GM23338 (cell line): ENCODE measurements around the gene SEMA5A. TPM values are rescaled to one million over a fixed set of nuclear protein-coding genes. Genes with fewer than 3 reads are reported as not detected.

Experiments
- ATAC-seq: fragments of 200-7000 bp; cut with Tn5 transposase; 3 replicates; pipeline ENCODE4 v1.9.1; 2020
- DNase-seq: peaks from one replicate; pipeline ENCODE4 v3.0.0-alpha.2; 2015; ENCODE audit warnings: low spot score
- H2AFZ ChIP-seq: fragments of 200-600 bp; sonication (generic); 2 replicates; pipeline ENCODE4 v1.8.0; 2016; ENCODE audit warnings: antibody characterized with exemption, mild to moderate bottlenecking, moderate library complexity
- H3F3A ChIP-seq: fragments of 200-600 bp; sonication (generic); replicated peaks from 2 replicates; pipeline ENCODE4 v1.8.0; 2017; ENCODE audit warnings: antibody characterized with exemption, mixed run types, low read depth
- H3K27ac ChIP-seq: fragments of 200-600 bp; sonication (generic); 2 replicates; pipeline ENCODE4 v1.6.1; 2016; ENCODE audit warnings: low read depth
- H3K27me3 ChIP-seq: fragments of 200-600 bp; sonication (generic); 2 replicates; pipeline ENCODE4 v1.8.0; 2016; ENCODE audit warnings: mild to moderate bottlenecking, mixed run types, moderate library complexity; ENCODE audit not compliant: insufficient read depth
- H3K36me3 ChIP-seq: fragments of 200-600 bp; sonication (generic); 2 replicates; pipeline ENCODE4 v1.8.0; 2016; ENCODE audit warnings: mild to moderate bottlenecking; ENCODE audit not compliant: insufficient read depth
- H3K4me1 ChIP-seq: fragments of 200-600 bp; sonication (generic); 2 replicates; pipeline ENCODE4 v1.8.0; 2016; ENCODE audit warnings: mild to moderate bottlenecking, moderate library complexity; ENCODE audit not compliant: insufficient read depth
- H3K4me2 ChIP-seq: fragments of 200-600 bp; sonication (generic); 2 replicates; pipeline ENCODE4 v1.7.1; 2017; ENCODE audit warnings: mixed run types
- H3K4me3 ChIP-seq: fragments of 200-600 bp; sonication (generic); 2 replicates; pipeline ENCODE4 v1.6.1; 2016; ENCODE audit warnings: mixed run types
- H3K79me2 ChIP-seq: fragments of 200-600 bp; sonication (generic); replicated peaks from 2 replicates; pipeline ENCODE4 v1.8.0; 2017; ENCODE audit warnings: mild to moderate bottlenecking; ENCODE audit not compliant: insufficient read depth
- H3K9me2 ChIP-seq: fragments of 200-600 bp; sonication (generic); 2 replicates; pipeline ENCODE4 v1.8.0; 2017; ENCODE audit not compliant: insufficient read depth
- H4K20me1 ChIP-seq: fragments of 200-600 bp; sonication (generic); replicated peaks from 2 replicates; pipeline ENCODE4 v1.8.0; 2017; ENCODE audit warnings: mild to moderate bottlenecking; ENCODE audit not compliant: insufficient read depth
- H3K27ac Mint-ChIP-seq: 2 replicates; pipeline ENCODE4 v1.8.0; 2020; ENCODE audit warnings: inconsistent platforms, mild to moderate bottlenecking, moderate library complexity, mixed read lengths
- H3K27me3 Mint-ChIP-seq: 3 replicates; pipeline ENCODE4 v1.8.0; 2022; ENCODE audit warnings: low read depth, mild to moderate bottlenecking, moderate library complexity, mixed read lengths, inconsistent platforms; ENCODE audit not compliant: insufficient read depth, poor library complexity
- H3K36me3 Mint-ChIP-seq: 3 replicates; pipeline ENCODE4 v1.8.0; 2021; ENCODE audit warnings: low read depth, mild to moderate bottlenecking, inconsistent platforms, moderate library complexity, mixed read lengths
- H3K4me1 Mint-ChIP-seq: 3 replicates; pipeline ENCODE4 v1.8.0; 2020; ENCODE audit warnings: mild to moderate bottlenecking, inconsistent platforms, mixed read lengths
- H3K4me3 Mint-ChIP-seq: 3 replicates; pipeline ENCODE4 v1.8.0; 2021; ENCODE audit warnings: moderate library complexity, mild to moderate bottlenecking, inconsistent platforms, mixed read lengths
- H3K9me3 Mint-ChIP-seq: 3 replicates; pipeline ENCODE4 v1.8.0; 2020; ENCODE audit warnings: moderate library complexity, mild to moderate bottlenecking, inconsistent platforms, mixed read lengths
- CREB1 ChIP-seq: fragments of 250-450 bp; sonication (Bioruptor Pico); IDR thresholded peaks from 2 replicates; pipeline ENCODE4 v1.5.0; 2020; ENCODE audit warnings: low read depth, mild to moderate bottlenecking, moderate library complexity
- CTCF ChIP-seq, 2 experiments: fragments of 200-600 bp in 1 of 2; sonication (generic) in 1 of 2; conservative IDR thresholded peaks; 2 replicates each; pipeline versions ENCODE4 v1.5.1 to v1.6.1; 2016 to 2017; ENCODE audit warnings: antibody characterized with exemption in 2 of 2, low read depth in 2 of 2, mild to moderate bottlenecking in 2 of 2, moderate library complexity in 1 of 2
- NANOG ChIP-seq: IDR thresholded peaks from 2 replicates; pipeline ENCODE4 v1.6.1; 2016; ENCODE audit warnings: antibody characterized with exemption, borderline replicate concordance
- ZNF114 ChIP-seq: fragments of 250-450 bp; sonication (Bioruptor Pico); IDR thresholded peaks from 2 replicates; pipeline ENCODE4 v1.5.0; 2020; ENCODE audit warnings: mild to moderate bottlenecking, moderate library complexity
- polyA plus RNA-seq: library from polyadenylated mRNA; unstranded; fragments of >200 nt; fragmentation: Nextera tagmentation; extraction: Ambion mirVana; gene quantifications from 2 replicates; pipeline ENCODE4 v1.2.1, GENCODE V29; 2016
- total RNA-seq: library from RNA; depleted of rRNA; stranded (reverse); fragments of >200 nt; shearing (Covaris generic); gene quantifications from 2 replicates; pipeline ENCODE4 v1.2.3, GENCODE V29; 2014
- TF ChIP-seq, protein P1 (sequence below): fragments of 250-450 bp; sonication (Bioruptor Pico); IDR thresholded peaks from 2 replicates; pipeline ENCODE4 v1.5.0; 2020; ENCODE audit warnings: mild to moderate bottlenecking, moderate library complexity

Gene SEMA5A
- total and polyA plus RNA-seq, 2 experiments from 2014 or later = 2.1 to 8.1 TPM

GRCh38 chr5:9495121-9495520 is 50.8 kb downstream of the SEMA5A start:
- H3K27me3 Mint-ChIP-seq = no peaks in the 10 kb centered on the region
- Histone ChIP-seq H3K36me3 (no peaks in the 10 kb centered on the region), H3K4me3 (no peak overlapping the region), H3K4me2 (no peak overlapping the region), H3K4me1 (peaks cover 19% of the 10 kb centered on the region), H4K20me1 (no peaks in the 10 kb centered on the region), H3K27ac (0 out of 2 replicates have a peak overlapping the region, but pooled peaks have one; percentile 33), H3F3A (no peaks in the 10 kb centered on the region), H3K79me2 (no peaks in the 10 kb centered on the region), H3K27me3 (no peaks in the 10 kb centered on the region), H3K9me2 (no peaks in the 10 kb centered on the region), H2AFZ (no peak overlapping the region)
- no peaks in the 10 kb centered on the region for H3K9me3 Mint-ChIP-seq
- ATAC-seq = no peak
- peaks cover 20% of the 10 kb centered on the region for H3K4me1 Mint-ChIP-seq
- TF ChIP-seq CTCF (conservative IDR thresholded peaks at IDR 0.05; ENCODE audit: low read depth in 2 of 2) = no peak
- TF ChIP-seq NANOG = no peak
- TF ChIP-seq, protein P1, sequence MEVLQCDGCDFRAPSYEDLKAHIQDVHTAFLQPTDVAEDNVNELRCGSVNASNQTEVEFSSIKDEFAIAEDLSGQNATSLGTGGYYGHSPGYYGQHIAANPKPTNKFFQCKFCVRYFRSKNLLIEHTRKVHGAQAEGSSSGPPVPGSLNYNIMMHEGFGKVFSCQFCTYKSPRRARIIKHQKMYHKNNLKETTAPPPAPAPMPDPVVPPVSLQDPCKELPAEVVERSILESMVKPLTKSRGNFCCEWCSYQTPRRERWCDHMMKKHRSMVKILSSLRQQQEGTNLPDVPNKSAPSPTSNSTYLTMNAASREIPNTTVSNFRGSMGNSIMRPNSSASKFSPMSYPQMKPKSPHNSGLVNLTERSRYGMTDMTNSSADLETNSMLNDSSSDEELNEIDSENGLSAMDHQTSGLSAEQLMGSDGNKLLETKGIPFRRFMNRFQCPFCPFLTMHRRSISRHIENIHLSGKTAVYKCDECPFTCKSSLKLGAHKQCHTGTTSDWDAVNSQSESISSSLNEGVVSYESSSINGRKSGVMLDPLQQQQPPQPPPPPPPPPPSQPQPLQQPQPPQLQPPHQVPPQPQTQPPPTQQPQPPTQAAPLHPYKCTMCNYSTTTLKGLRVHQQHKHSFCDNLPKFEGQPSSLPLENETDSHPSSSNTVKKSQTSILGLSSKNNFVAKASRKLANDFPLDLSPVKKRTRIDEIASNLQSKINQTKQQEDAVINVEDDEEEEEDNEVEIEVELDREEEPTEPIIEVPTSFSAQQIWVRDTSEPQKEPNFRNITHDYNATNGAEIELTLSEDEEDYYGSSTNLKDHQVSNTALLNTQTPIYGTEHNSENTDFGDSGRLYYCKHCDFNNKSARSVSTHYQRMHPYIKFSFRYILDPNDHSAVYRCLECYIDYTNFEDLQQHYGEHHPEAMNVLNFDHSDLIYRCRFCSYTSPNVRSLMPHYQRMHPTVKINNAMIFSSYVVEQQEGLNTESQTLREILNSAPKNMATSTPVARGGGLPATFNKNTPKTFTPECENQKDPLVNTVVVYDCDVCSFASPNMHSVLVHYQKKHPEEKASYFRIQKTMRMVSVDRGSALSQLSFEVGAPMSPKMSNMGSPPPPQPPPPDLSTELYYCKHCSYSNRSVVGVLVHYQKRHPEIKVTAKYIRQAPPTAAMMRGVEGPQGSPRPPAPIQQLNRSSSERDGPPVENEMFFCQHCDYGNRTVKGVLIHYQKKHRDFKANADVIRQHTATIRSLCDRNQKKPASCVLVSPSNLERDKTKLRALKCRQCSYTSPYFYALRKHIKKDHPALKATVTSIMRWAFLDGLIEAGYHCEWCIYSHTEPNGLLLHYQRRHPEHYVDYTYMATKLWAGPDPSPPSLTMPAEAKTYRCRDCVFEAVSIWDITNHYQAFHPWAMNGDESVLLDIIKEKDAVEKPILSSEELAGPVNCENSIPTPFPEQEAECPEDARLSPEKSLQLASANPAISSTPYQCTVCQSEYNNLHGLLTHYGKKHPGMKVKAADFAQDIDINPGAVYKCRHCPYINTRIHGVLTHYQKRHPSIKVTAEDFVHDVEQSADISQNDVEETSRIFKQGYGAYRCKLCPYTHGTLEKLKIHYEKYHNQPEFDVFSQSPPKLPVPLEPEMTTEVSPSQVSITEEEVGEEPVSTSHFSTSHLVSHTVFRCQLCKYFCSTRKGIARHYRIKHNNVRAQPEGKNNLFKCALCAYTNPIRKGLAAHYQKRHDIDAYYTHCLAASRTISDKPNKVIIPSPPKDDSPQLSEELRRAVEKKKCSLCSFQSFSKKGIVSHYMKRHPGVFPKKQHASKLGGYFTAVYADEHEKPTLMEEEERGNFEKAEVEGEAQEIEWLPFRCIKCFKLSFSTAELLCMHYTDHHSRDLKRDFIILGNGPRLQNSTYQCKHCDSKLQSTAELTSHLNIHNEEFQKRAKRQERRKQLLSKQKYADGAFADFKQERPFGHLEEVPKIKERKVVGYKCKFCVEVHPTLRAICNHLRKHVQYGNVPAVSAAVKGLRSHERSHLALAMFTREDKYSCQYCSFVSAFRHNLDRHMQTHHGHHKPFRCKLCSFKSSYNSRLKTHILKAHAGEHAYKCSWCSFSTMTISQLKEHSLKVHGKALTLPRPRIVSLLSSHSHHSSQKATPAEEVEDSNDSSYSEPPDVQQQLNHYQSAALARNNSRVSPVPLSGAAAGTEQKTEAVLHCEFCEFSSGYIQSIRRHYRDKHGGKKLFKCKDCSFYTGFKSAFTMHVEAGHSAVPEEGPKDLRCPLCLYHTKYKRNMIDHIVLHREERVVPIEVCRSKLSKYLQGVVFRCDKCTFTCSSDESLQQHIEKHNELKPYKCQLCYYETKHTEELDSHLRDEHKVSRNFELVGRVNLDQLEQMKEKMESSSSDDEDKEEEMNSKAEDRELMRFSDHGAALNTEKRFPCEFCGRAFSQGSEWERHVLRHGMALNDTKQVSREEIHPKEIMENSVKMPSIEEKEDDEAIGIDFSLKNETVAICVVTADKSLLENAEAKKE = no peak
- no peak for TF ChIP-seq ZNF114 (CRISPR knock-in tag)
- TF ChIP-seq CREB1 (CRISPR knock-in tag) = no peak
- H3K36me3 Mint-ChIP-seq = no peaks in the 10 kb centered on the region
- no peak overlapping the region; the same call in 1 of the 2 replicates for H3K27ac Mint-ChIP-seq
- H3K4me3 Mint-ChIP-seq = no peak overlapping the region
- no peak for DNase-seq
